AG09319 (cell line): ENCODE data around the gene AZIN2.
A peak's percentile ranks its signal among the peaks of the same experiment; 100 is the strongest.
"Not testable (repeated sequence)": the region's sequence is repeated elsewhere in the genome, so short reads cannot be mapped to it uniquely, and the experiment has no call there.

Source experiments
- DNase-seq: peaks from one replicate; pipeline ENCODE4 v3.0.0-alpha.2; 2010; ENCODE audit warnings: low read depth; ENCODE audit errors: extremely low read depth
- CTCF ChIP-seq: IDR thresholded peaks from 2 replicates; pipeline ENCODE4 v1.5.1; 2011; ENCODE audit warnings: low read depth, mild to moderate bottlenecking, inconsistent platforms, low read length, moderate library complexity

AZIN2 gene

GRCh38 chr1:33097762-33098161, 16.8 kb downstream of the AZIN2 start:
- no peak for TF ChIP-seq CTCF
- no peak for DNase-seq

GRCh38 chr1:33098371-33098770, 17.4 kb downstream of the AZIN2 start:
- no peak for DNase-seq
- TF ChIP-seq CTCF: no peak

GRCh38 chr1:33099290-33100118, 18.6 kb downstream of the AZIN2 start:
- DNase-seq: peak; percentile 100
- peak; percentile 57 for TF ChIP-seq CTCF

GRCh38 chr1:33100119-33100415, 19.1 kb downstream of the AZIN2 start:
- not testable (repeated sequence) for DNase-seq

- DNase-seq: no peak
Measured at GRCh38 chr1:33110477-33110876, 29.5 kb downstream of the AZIN2 start.

GRCh38 chr1:33111965-33112364, 31.0 kb downstream of the AZIN2 start:
- TF ChIP-seq CTCF: peak; percentile 33
- no peak for DNase-seq

More at GRCh38 chr1:33110477-33110876, 29.5 kb downstream of the AZIN2 start:
- TF ChIP-seq CTCF: no peak

GRCh38 chr1:33117440-33118085, 36.6 kb downstream of the AZIN2 start:
- TF ChIP-seq CTCF: no peak
- no peak for DNase-seq
